Stomach (tissue), 4 donors: ENCODE measurements around the gene LRRC4C.

Experiments
- POLR2A ChIP-seq, 4 donors: fragments of 450-650 bp; IDR thresholded peaks; one replicate each; pipeline ENCODE4 v1.6.1; 2016; ENCODE audit warnings: antibody characterized with exemption in 4 of 4, control low read depth in 2 of 4, mild to moderate bottlenecking in 1 of 4, moderate library complexity in 1 of 4
- POLR2AphosphoS5 ChIP-seq, 3 donors: sonication (generic); formaldehyde crosslinking; IDR thresholded peaks; one replicate each; pipeline ENCODE4 v1.6.1; 2016; ENCODE audit warnings: antibody characterized with exemption in 3 of 3
- TF ChIP-seq, protein P1 (sequence below), 7 experiments: fragments of 450-650 bp in 4 of 7; fragments of 200-600 bp in 3 of 7; sonication (generic) in 3 of 7; IDR thresholded peaks; one replicate each; pipeline ENCODE4 v1.5.1; 2016 to 2019; ENCODE audit warnings: antibody characterized with exemption in 7 of 7, control low read depth in 2 of 7, mild to moderate bottlenecking in 1 of 7

- TF ChIP-seq, protein P1, sequence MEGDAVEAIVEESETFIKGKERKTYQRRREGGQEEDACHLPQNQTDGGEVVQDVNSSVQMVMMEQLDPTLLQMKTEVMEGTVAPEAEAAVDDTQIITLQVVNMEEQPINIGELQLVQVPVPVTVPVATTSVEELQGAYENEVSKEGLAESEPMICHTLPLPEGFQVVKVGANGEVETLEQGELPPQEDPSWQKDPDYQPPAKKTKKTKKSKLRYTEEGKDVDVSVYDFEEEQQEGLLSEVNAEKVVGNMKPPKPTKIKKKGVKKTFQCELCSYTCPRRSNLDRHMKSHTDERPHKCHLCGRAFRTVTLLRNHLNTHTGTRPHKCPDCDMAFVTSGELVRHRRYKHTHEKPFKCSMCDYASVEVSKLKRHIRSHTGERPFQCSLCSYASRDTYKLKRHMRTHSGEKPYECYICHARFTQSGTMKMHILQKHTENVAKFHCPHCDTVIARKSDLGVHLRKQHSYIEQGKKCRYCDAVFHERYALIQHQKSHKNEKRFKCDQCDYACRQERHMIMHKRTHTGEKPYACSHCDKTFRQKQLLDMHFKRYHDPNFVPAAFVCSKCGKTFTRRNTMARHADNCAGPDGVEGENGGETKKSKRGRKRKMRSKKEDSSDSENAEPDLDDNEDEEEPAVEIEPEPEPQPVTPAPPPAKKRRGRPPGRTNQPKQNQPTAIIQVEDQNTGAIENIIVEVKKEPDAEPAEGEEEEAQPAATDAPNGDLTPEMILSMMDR (IDR thresholded peaks at IDR 0.05): no peak
- TF ChIP-seq POLR2AphosphoS5 (IDR thresholded peaks at IDR 0.05) (no peak), POLR2A (IDR thresholded peaks at IDR 0.05) (no peak)
These were observed 107.6 kb downstream of the LRRC4C start for GRCh38 chr11:41351825-41352224.
